DMS79 (cell line): ENCODE measurements around the gene MXD1.

Experiments
- DNase-seq: peaks from one replicate; lab custom pipeline; 2025; lab: John Stamatoyannopoulos, UW

Gene MXD1

DNA sequence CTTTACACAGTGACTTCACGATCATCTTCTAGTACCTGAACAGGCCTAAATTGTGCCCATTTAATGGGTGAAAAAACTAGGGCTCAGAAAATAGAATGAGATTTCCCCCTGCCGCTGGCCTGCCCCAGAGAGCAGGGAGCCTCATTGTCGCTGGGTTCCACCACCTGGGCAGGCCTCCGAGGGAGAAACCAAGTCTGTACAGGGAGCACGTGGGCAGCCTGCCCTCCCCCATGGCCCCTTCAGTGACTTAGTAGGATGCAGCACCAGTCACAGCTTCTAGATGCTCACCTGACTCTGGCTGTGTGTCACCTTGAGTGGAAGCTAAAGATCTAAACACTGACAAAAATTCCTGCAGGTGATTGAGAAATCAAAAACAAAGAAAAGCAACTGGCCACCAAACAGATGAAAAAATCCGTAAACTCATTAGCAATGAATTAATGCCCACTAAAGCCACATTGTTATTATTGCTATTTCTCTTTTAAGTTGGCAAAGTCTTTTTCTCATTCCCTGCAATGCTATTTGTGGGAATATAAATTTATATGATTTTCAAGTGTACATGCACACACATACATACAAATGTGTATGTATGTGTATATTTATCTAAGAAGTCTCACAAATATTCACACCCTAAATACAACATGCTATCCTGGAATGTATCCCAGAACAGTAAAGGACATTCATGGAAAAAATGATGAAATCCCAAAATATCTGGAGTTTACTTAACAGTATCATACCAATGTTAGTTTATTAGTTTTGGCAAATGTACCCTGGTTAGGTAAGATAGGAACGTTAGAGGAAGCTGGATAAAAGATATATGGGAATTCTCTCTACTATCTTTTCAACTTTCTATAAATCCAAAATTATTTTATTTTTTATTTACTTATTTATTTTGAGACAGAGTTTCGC is 65.2 kb downstream of the MXD1 start:
- DNase-seq: no peak

GRCh38 chr2:69983392-69983966 is 68.6 kb downstream of the MXD1 start:
- no peak for DNase-seq

DNA sequence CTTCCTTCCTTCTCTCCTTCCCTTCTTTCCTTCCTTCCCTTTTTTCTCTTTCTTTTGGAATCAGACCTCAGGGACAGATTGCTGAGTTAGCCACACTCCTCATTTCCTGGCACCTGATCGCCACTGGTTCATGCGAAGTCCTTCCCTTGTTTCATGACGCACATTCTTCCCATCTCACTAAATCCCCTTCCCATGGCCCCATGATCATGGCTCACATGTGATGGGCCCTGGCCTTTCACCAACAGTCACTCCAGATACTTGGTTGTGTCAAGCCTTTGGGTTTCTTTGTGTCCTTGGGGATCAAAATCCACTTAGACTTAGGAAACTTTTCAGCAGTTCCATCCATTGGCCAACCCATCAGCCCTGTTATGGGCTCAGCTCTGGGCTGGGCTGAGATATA is 70.3 kb downstream of the MXD1 start:
- no peak for DNase-seq

DNA sequence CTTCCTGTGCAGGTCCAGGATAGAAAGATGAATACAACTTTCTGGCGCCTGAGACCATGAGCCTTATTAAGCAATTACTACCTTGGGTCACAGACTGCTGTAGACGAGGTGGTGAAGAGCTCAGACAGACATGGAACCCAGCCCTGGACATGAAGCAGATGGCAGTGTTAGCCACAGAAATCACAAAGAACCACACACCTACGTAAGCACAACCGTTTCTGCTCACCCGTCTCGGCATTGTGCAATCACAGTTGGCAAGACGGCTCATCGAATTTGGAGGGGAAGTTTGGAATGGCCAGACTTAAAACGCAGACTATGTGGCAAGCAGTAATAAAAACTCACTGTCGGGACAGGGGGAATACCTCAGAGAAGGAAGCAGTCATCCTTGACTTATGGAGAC is 70.8 kb downstream of the MXD1 start:
- DNase-seq: no peak

GRCh38 chr2:69986691-69987090 is 71.8 kb downstream of the MXD1 start:
- no peak for DNase-seq

DNA sequence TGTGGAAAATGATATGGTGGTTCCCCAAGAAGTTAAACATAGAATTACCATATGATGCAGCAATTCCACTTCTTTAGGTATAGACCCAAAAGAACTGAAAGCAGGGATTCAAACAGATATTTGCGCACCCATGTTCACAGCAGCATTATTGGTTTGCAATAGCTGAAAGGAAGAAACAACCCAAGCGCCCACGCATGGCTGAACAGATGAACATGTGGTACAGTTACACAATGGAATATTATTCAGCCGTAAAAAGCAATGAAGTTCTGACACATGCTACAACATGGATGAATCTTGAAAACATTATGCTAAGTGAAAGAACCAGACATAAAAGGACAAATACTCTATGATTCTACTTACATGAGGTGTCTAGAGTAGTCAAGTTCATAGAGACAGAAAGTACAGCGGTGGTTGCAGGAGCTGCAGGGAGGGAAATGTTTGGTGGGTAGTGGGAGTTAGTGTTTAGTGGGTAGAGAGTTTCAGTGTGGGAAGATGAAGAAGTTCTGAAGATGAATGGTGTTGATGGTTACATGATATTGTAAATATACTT is 73.3 kb downstream of the MXD1 start:
- DNase-seq: no peak

DNA sequence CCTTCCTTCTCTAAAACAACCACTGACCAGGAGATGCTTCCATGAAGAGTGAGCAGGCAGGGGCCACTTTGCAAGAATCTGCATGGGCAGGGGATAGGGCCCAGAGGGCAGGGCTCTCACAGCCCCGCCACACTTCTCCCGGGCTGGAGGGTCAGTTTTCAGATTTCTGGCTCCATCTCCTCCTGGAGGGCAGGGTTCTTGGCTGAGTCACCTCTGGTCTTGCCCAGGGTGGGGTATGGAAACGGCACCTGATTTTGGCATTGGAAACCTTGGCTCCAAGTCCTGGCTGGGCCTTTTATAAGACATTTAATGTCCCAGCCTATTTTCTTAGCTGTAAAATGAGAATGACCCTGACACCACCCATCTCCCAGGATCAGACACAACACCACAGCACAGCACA is 74.1 kb downstream of the MXD1 start:
- no peak for DNase-seq

- DNase-seq: no peak
Measured at GRCh38 chr2:69989441-69990105, 74.7 kb downstream of the MXD1 start.
